SU-DHL-6 (cell line): ENCODE results near the gene NCCRP1.

Experiments used
- H2AFZ ChIP-seq: fragments of 200-600 bp; sonication (generic); 2 replicates; pipeline ENCODE4 v1.6.1; 2014; ENCODE audit warnings: low read depth, mild to moderate bottlenecking, moderate library complexity, mixed read lengths, antibody characterized with exemption, low read length; ENCODE audit not compliant: severe bottlenecking
- H3F3A ChIP-seq: fragments of 200-600 bp; shearing (Covaris generic); 2 replicates; pipeline ENCODE4 v1.6.0; 2016; ENCODE audit warnings: antibody characterized with exemption, mild to moderate bottlenecking; ENCODE audit not compliant: insufficient read depth
- H3K27ac ChIP-seq: fragments of 200-600 bp; sonication (generic); 2 replicates; pipeline ENCODE4 v1.5.1; 2016; ENCODE audit warnings: low read depth, mild to moderate bottlenecking, low read length, moderate library complexity, mixed read lengths
- H3K27me3 ChIP-seq: fragments of 200-600 bp; sonication (generic), shearing (Covaris generic); 2 replicates; pipeline ENCODE4 v1.6.0; 2014; ENCODE audit warnings: mild to moderate bottlenecking, low read length
- H3K36me3 ChIP-seq: fragments of 200-600 bp; sonication (generic); 2 replicates; pipeline ENCODE4 v1.6.1; 2014; ENCODE audit warnings: mild to moderate bottlenecking, low read length, mixed read lengths
- H3K4me2 ChIP-seq: fragments of 300-600, 200-600 bp; shearing (Covaris generic), sonication (generic); 2 replicates; pipeline ENCODE4 v1.6.0; 2014; ENCODE audit warnings: low read length, low read depth, mild to moderate bottlenecking; ENCODE audit not compliant: poor library complexity, severe bottlenecking
- H3K4me3 ChIP-seq: fragments of 200-600 bp; sonication (generic); 2 replicates; pipeline ENCODE4 v1.5.1; 2014; ENCODE audit warnings: antibody characterized with exemption, low read length, mild to moderate bottlenecking, mixed read lengths; ENCODE audit not compliant: insufficient read depth, poor library complexity, severe bottlenecking
- H3K79me2 ChIP-seq: fragments of 200-600 bp; sonication (generic); 2 replicates; pipeline ENCODE4 v1.6.1; 2014; ENCODE audit warnings: mild to moderate bottlenecking, low read length, moderate library complexity; ENCODE audit not compliant: insufficient read depth
- H3K9ac ChIP-seq: fragments of 200-600 bp; sonication (generic); 2 replicates; pipeline ENCODE4 v1.7.0; 2014; ENCODE audit warnings: mild to moderate bottlenecking, low read length
- H3K9me2 ChIP-seq: fragments of 200-600 bp; sonication (generic); replicated peaks from 2 replicates; pipeline ENCODE4 v1.6.1; 2014; ENCODE audit warnings: low read length; ENCODE audit not compliant: insufficient read depth
- H3K9me3 ChIP-seq: fragments of 200-600 bp; sonication (generic); 2 replicates; pipeline ENCODE4 v1.6.1; 2014; ENCODE audit warnings: low read length, mixed read lengths; ENCODE audit not compliant: insufficient read depth
- H4K20me1 ChIP-seq: fragments of 200-600 bp; sonication (generic); 2 replicates; pipeline ENCODE4 v1.6.1; 2014; ENCODE audit warnings: low read depth, mild to moderate bottlenecking, antibody characterized with exemption, low read length, moderate library complexity, mixed read lengths
- CTCF ChIP-seq: fragments of 200-600 bp; sonication (generic); IDR thresholded peaks from one replicate; pipeline ENCODE4 v1.5.1; 2017; ENCODE audit warnings: antibody characterized with exemption, mild to moderate bottlenecking, low read length, moderate library complexity; ENCODE audit not compliant: insufficient read depth, poor library complexity, severe bottlenecking
- EZH2phosphoT487 ChIP-seq: fragments of 200-600 bp; sonication (generic), shearing (Covaris generic); conservative IDR thresholded peaks from 2 replicates; pipeline ENCODE4 v1.6.1; 2018; ENCODE audit warnings: mild to moderate bottlenecking, antibody characterized with exemption, low read length, moderate library complexity, mixed read lengths

The NCCRP1 gene

GRCh38 chr19:39150235-39150634 is 46.5 kb upstream of the NCCRP1 start:
- Histone ChIP-seq H3K36me3 (no peaks in the 10 kb centered on the region), H3K9me2 (no peaks in the 10 kb centered on the region), H3K79me2 (no peaks in the 10 kb centered on the region), H3K4me2 (no peak overlapping the region), H3K4me3 (no peak overlapping the region), H3F3A (no peaks in the 10 kb centered on the region), H3K27ac (no peak overlapping the region), H3K27me3 (no peaks in the 10 kb centered on the region), H2AFZ (no peak overlapping the region), H3K9ac (no peak overlapping the region), H4K20me1 (no peaks in the 10 kb centered on the region), H3K9me3 (no peaks in the 10 kb centered on the region)
- TF ChIP-seq EZH2phosphoT487 = no peak
- TF ChIP-seq CTCF = no peak

- no peak overlapping the region for H3K9ac ChIP-seq
- TF ChIP-seq CTCF (no peak), EZH2phosphoT487 (no peak)
- no peaks in the 10 kb centered on the region for H3K36me3 ChIP-seq
- H2AFZ ChIP-seq = no peak overlapping the region
- no peaks in the 10 kb centered on the region for H3K9me2 ChIP-seq
- H3K27me3 ChIP-seq = no peaks in the 10 kb centered on the region
- H4K20me1 ChIP-seq = no peaks in the 10 kb centered on the region
- no peaks in the 10 kb centered on the region for H3F3A ChIP-seq
- H3K4me2 ChIP-seq = no peak overlapping the region
- no peak overlapping the region for H3K27ac ChIP-seq
- H3K79me2 ChIP-seq = no peaks in the 10 kb centered on the region
- no peak overlapping the region for H3K4me3 ChIP-seq
- no peaks in the 10 kb centered on the region for H3K9me3 ChIP-seq
These were observed 45.8 kb upstream of the NCCRP1 start for GRCh38 chr19:39150807-39151600.

- Histone ChIP-seq H3K36me3 (no peaks in the 10 kb centered on the region), H3K9me3 (no peaks in the 10 kb centered on the region), H3K4me2 (no peak overlapping the region), H4K20me1 (no peaks in the 10 kb centered on the region), H2AFZ (no peak overlapping the region), H3K27ac (no peak overlapping the region), H3F3A (no peaks in the 10 kb centered on the region), H3K9me2 (no peaks in the 10 kb centered on the region), H3K79me2 (no peaks in the 10 kb centered on the region), H3K27me3 (no peaks in the 10 kb centered on the region), H3K9ac (no peak overlapping the region), H3K4me3 (no peak overlapping the region)
- no peak for TF ChIP-seq EZH2phosphoT487
- no peak for TF ChIP-seq CTCF
These were observed 44.7 kb upstream of the NCCRP1 start for GRCh38 chr19:39152066-39152465.
